ENCODE measurements around the gene SCAI.

SCAI gene

DNA sequence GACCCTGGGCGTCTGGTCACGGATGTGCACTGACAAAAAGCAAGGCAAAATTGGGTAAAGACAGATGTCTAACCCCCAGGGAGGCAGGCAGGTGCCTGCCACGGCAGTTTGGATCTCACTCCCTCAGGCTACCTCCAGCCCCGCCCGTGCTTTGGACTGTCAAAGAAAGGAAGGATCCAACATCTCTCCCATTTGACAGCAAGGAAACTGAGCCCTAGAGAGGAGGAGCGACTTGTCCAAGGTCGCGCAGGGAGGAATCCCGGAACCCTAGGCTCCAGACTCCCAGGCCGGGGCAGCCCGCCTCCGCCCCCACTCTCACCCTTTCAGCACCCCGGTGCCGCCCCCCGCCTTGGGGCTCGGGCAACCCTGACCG, 202.8 kb downstream of the SCAI start:
- TF ChIP-seq FOXP2 (optimal IDR thresholded peaks at IDR 0.05; ENCODE audit: borderline replicate concordance, extremely low read depth, extremely low read length, insufficient read depth), result no peak
- TF ChIP-seq, protein P1, sequence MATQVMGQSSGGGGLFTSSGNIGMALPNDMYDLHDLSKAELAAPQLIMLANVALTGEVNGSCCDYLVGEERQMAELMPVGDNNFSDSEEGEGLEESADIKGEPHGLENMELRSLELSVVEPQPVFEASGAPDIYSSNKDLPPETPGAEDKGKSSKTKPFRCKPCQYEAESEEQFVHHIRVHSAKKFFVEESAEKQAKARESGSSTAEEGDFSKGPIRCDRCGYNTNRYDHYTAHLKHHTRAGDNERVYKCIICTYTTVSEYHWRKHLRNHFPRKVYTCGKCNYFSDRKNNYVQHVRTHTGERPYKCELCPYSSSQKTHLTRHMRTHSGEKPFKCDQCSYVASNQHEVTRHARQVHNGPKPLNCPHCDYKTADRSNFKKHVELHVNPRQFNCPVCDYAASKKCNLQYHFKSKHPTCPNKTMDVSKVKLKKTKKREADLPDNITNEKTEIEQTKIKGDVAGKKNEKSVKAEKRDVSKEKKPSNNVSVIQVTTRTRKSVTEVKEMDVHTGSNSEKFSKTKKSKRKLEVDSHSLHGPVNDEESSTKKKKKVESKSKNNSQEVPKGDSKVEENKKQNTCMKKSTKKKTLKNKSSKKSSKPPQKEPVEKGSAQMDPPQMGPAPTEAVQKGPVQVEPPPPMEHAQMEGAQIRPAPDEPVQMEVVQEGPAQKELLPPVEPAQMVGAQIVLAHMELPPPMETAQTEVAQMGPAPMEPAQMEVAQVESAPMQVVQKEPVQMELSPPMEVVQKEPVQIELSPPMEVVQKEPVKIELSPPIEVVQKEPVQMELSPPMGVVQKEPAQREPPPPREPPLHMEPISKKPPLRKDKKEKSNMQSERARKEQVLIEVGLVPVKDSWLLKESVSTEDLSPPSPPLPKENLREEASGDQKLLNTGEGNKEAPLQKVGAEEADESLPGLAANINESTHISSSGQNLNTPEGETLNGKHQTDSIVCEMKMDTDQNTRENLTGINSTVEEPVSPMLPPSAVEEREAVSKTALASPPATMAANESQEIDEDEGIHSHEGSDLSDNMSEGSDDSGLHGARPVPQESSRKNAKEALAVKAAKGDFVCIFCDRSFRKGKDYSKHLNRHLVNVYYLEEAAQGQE (IDR thresholded peaks at IDR 0.05; ENCODE audit: insufficient read depth in 1 of 2, low read depth in 2 of 2, low read length in 2 of 2), result no peak
- no peak for TF ChIP-seq POLR2AphosphoS5 (IDR thresholded peaks at IDR 0.05; ENCODE audit: low read depth, low read length)
- no peak for TF ChIP-seq TAF1 (IDR thresholded peaks at IDR 0.05; ENCODE audit: borderline replicate concordance, insufficient read depth, low read length)
- no peak for TF ChIP-seq SIN3A (IDR thresholded peaks at IDR 0.05; ENCODE audit: borderline replicate concordance, insufficient read depth, low read length)

DNA sequence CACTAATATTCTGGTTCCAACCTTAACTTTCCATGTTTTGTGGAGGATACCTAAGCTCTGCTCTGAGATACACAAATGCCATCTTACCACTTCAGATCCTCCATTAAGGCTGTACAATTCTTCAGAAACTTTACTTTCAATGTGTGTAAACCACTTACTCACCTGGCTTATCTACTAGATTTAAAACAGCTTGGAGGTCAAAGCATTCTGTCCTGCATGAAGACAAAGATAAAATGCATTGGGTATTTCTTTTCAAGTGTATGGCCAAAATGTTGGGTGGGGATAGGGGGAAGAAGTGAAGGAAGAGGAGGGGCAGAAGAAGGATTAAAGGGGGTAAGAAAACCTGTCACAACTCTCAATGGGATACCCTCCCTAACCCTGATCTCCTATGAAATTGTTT, 203.4 kb downstream of the SCAI start:
- TF ChIP-seq SIN3A (IDR thresholded peaks at IDR 0.05; ENCODE audit: borderline replicate concordance, insufficient read depth, low read length) (no peak), POLR2AphosphoS5 (IDR thresholded peaks at IDR 0.05; ENCODE audit: low read depth, low read length) (no peak), FOXP2 (optimal IDR thresholded peaks at IDR 0.05; ENCODE audit: borderline replicate concordance, extremely low read depth, extremely low read length, insufficient read depth) (no peak), TAF1 (IDR thresholded peaks at IDR 0.05; ENCODE audit: borderline replicate concordance, insufficient read depth, low read length) (no peak)
- TF ChIP-seq, protein P1 (IDR thresholded peaks at IDR 0.05; ENCODE audit: insufficient read depth in 1 of 2, low read depth in 2 of 2, low read length in 2 of 2), result no peak

DNA sequence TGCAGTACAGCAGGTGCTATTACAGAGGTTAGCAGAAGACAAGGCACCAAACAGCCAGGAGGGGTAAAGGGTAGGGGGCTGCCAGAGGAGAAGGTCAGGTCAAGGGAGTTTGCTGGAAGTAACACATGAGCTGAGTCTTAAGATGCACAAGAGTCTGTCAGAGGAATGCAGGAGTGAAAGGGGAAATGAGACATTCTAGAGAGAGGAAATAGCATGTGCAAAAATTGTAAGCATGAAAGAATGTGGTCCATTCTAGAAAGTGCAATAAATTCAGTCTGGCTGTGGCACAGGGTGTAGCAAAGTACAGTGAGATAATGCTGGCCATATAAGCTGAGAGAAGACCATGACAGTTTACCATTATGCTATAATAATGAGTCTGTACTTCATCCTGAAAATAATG, 209.0 kb downstream of the SCAI start:
- no peak for TF ChIP-seq FOXP2 (optimal IDR thresholded peaks at IDR 0.05; ENCODE audit: borderline replicate concordance, extremely low read depth, extremely low read length, insufficient read depth)
- TF ChIP-seq SIN3A (IDR thresholded peaks at IDR 0.05; ENCODE audit: borderline replicate concordance, insufficient read depth, low read length), result no peak
- TF ChIP-seq TAF1 (IDR thresholded peaks at IDR 0.05; ENCODE audit: borderline replicate concordance, insufficient read depth, low read length), result no peak
- TF ChIP-seq POLR2AphosphoS5 (IDR thresholded peaks at IDR 0.05; ENCODE audit: low read depth, low read length), result no peak
- TF ChIP-seq, protein P1 (IDR thresholded peaks at IDR 0.05; ENCODE audit: insufficient read depth in 1 of 2, low read depth in 2 of 2, low read length in 2 of 2), result no peak

DNA sequence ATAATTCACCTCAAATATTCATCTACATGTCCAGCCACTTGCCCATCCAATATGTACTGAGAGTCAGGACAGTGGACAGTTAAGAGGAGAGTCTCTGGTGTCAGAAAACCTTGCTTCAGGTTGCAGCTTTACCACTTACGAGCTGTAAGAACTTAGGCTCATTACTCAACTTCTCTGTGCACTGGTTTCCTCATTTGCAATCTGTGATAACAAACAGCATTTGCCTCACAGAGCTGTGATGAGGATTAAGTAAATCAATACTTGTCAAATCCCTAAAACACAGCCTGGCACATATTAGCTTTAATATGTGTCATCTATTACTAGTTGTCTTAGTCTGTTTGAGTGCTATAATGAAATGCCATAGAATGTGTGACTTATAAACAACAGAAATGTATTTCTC, 211.0 kb downstream of the SCAI start:
- TF ChIP-seq SIN3A (IDR thresholded peaks at IDR 0.05; ENCODE audit: borderline replicate concordance, insufficient read depth, low read length) (no peak), TAF1 (IDR thresholded peaks at IDR 0.05; ENCODE audit: borderline replicate concordance, insufficient read depth, low read length) (no peak), FOXP2 (optimal IDR thresholded peaks at IDR 0.05; ENCODE audit: borderline replicate concordance, extremely low read depth, extremely low read length, insufficient read depth) (no peak), POLR2AphosphoS5 (IDR thresholded peaks at IDR 0.05; ENCODE audit: low read depth, low read length) (no peak)
- TF ChIP-seq, protein P1 (IDR thresholded peaks at IDR 0.05; ENCODE audit: insufficient read depth in 1 of 2, low read depth in 2 of 2, low read length in 2 of 2), result no peak

DNA sequence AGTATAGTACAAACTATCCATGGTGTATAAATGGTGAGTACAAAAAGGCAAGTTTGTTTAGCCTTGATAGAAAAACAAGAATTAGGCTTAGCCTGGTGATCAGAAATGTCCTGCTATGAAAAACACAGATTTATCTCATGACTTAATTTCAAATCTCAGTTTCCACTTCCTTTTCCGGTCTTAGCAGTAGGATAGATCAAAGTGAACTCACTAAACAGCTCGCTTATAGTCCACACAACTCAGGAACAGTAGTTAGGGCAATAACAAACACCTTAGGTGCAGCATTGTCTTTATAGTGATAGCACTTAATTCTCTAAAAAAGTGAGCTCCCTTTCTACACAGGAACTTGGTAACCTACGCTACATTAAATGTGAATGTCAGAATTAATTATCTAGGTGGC, 213.9 kb downstream of the SCAI start:
- TF ChIP-seq FOXP2 (optimal IDR thresholded peaks at IDR 0.05; ENCODE audit: borderline replicate concordance, extremely low read depth, extremely low read length, insufficient read depth), result no peak
- TF ChIP-seq POLR2AphosphoS5 (IDR thresholded peaks at IDR 0.05; ENCODE audit: low read depth, low read length), result no peak
- TF ChIP-seq, protein P1 (IDR thresholded peaks at IDR 0.05; ENCODE audit: insufficient read depth in 1 of 2, low read depth in 2 of 2, low read length in 2 of 2), result no peak
- no peak for TF ChIP-seq TAF1 (IDR thresholded peaks at IDR 0.05; ENCODE audit: borderline replicate concordance, insufficient read depth, low read length)
- no peak for TF ChIP-seq SIN3A (IDR thresholded peaks at IDR 0.05; ENCODE audit: borderline replicate concordance, insufficient read depth, low read length)
